Endometrial microvascular endothelial cells (primary cell): ENCODE data around the gene CCDC40. TPM values are rescaled to one million over a fixed set of nuclear protein-coding genes. Genes with fewer than 3 reads are reported as not detected.

Source experiments
- in situ Hi-C: cut with HindIII; loops from 2 replicates; pipeline ENCODE4 v1.10.0; 2017; ENCODE audit warnings: low sequenced_read_pairs, low pct_unique_long_range_greater_than_20kb; ENCODE audit errors: inconsistent ontology term
- total RNA-seq: library from RNA; depleted of rRNA; stranded (reverse); fragments of >200 nt; gene quantifications from one replicate; pipeline ENCODE4 v1.2.3, GENCODE V29; 2015; ENCODE audit errors: inconsistent ontology term

Gene CCDC40
- total RNA-seq, 1 donor from 2014 or later, result not detected

- in situ Hi-C loops, result no loop called here
These were observed 24.4 kb upstream of the CCDC40 start for GRCh38 chr17:80011989-80012555.

GRCh38 chr17:80012765-80013741, 23.4 kb upstream of the CCDC40 start:
- in situ Hi-C loops, result no loop called here

- in situ Hi-C loops, result no loop called here
These were observed 19.0 kb upstream of the CCDC40 start for GRCh38 chr17:80017226-80018010.

- in situ Hi-C loops, result no loop called here
These were observed 17.4 kb upstream of the CCDC40 start for GRCh38 chr17:80018917-80019651.

- in situ Hi-C loops, result no loop called here
These were observed 14.8 kb upstream of the CCDC40 start for GRCh38 chr17:80021600-80021999.

GRCh38 chr17:80023481-80024205, 12.8 kb upstream of the CCDC40 start:
- in situ Hi-C loops, result no loop called here

GRCh38 chr17:80024206-80024972, 12.1 kb upstream of the CCDC40 start:
- in situ Hi-C loops, result no loop called here

- in situ Hi-C loops, result no loop called here
These were observed 11.3 kb upstream of the CCDC40 start for GRCh38 chr17:80025140-80025539.

GRCh38 chr17:80025796-80026195, 10.6 kb upstream of the CCDC40 start:
- in situ Hi-C loops, result no loop called here

GRCh38 chr17:80026359-80027042, 9.9 kb upstream of the CCDC40 start:
- in situ Hi-C loops, result no loop called here

GRCh38 chr17:80027043-80027435, 9.4 kb upstream of the CCDC40 start:
- in situ Hi-C loops, result no loop called here

- in situ Hi-C loops, result no loop called here
These were observed 8.4 kb upstream of the CCDC40 start for GRCh38 chr17:80028030-80028429.

- in situ Hi-C loops, result no loop called here
These were observed 7.0 kb upstream of the CCDC40 start for GRCh38 chr17:80029258-80029974.

- in situ Hi-C loops, result no loop called here
These were observed 5.6 kb upstream of the CCDC40 start for GRCh38 chr17:80030730-80031410.

GRCh38 chr17:80031691-80032430, 4.6 kb upstream of the CCDC40 start:
- in situ Hi-C loops, result no loop called here
